GM23338 (cell line): ENCODE measurements around the gene RBM22.

Experiments used
- CREB1 ChIP-seq: fragments of 250-450 bp; sonication (Bioruptor Pico); IDR thresholded peaks from 2 replicates; pipeline ENCODE4 v1.5.0; 2020; ENCODE audit warnings: low read depth, mild to moderate bottlenecking, moderate library complexity
- EZH2 ChIP-seq: fragments of 200-600 bp; sonication (generic); IDR thresholded peaks from one replicate; pipeline ENCODE4 v1.8.0; 2017; ENCODE audit warnings: antibody characterized with exemption, mild to moderate bottlenecking, low read depth; ENCODE audit not compliant: unreplicated experiment
- EZH2phosphoT487 ChIP-seq: fragments of 200-600 bp; sonication (generic); IDR thresholded peaks from one replicate; pipeline ENCODE4 v1.8.1; 2018; ENCODE audit warnings: antibody characterized with exemption; ENCODE audit not compliant: unreplicated experiment
- POLR2AphosphoS5 ChIP-seq: IDR thresholded peaks from 2 replicates; pipeline ENCODE4 v1.6.1; 2016; ENCODE audit warnings: antibody characterized with exemption, low read depth
- TF ChIP-seq, protein P1 (sequence below), 2 experiments: fragments of 200-600 bp in 1 of 2; sonication (generic) in 1 of 2; conservative IDR thresholded peaks; 2 replicates each; pipeline versions ENCODE4 v1.5.1 to v1.6.1; 2016 to 2017; ENCODE audit warnings: antibody characterized with exemption in 2 of 2, low read depth in 2 of 2, mild to moderate bottlenecking in 2 of 2, moderate library complexity in 1 of 2
- TF ChIP-seq, protein P2 (sequence below): fragments of 250-450 bp; sonication (Bioruptor Pico); IDR thresholded peaks from 2 replicates; pipeline ENCODE4 v1.5.0; 2020; ENCODE audit warnings: mild to moderate bottlenecking, moderate library complexity

DNA sequence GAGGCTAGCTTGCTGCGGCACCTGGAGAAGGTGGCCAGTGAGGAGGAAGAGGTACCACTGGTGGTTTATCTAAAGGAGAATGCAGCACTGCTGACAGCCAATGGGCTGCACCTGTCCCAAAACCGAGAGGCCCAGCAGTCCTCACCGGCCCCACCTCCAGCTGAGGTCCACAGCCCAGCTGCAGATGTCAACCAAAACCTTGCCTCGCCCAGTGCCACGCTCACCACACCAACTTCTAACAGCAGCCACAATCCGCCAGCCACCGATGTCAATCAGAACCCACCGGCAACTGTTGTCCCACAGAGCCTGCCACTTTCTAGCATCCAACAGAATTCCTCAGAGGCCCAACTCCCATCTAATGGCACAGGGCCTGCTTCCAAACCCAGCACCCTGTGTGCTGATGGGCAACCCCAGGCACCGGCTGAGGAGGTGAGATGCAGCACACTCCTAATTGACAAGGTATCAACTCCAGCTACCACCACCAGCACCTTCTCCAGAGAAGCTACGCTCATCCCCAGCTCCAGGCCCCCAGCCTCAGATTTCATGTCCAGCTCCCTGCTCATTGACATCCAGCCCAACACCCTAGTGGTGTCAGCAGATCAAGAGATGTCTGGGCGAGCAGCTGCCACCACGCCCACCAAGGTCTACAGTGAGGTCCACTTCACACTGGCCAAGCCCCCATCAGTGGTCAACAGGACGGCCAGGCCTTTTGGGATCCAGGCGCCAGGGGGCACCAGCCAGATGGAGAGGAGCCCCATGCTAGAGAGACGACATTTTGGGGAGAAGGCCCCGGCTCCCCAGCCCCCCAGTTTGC, 52.4 kb downstream of the RBM22 start:
- TF ChIP-seq EZH2 (no peak), EZH2phosphoT487 (no peak), CREB1 (CRISPR knock-in tag) (no peak), POLR2AphosphoS5 (no peak)
- TF ChIP-seq, protein P1, sequence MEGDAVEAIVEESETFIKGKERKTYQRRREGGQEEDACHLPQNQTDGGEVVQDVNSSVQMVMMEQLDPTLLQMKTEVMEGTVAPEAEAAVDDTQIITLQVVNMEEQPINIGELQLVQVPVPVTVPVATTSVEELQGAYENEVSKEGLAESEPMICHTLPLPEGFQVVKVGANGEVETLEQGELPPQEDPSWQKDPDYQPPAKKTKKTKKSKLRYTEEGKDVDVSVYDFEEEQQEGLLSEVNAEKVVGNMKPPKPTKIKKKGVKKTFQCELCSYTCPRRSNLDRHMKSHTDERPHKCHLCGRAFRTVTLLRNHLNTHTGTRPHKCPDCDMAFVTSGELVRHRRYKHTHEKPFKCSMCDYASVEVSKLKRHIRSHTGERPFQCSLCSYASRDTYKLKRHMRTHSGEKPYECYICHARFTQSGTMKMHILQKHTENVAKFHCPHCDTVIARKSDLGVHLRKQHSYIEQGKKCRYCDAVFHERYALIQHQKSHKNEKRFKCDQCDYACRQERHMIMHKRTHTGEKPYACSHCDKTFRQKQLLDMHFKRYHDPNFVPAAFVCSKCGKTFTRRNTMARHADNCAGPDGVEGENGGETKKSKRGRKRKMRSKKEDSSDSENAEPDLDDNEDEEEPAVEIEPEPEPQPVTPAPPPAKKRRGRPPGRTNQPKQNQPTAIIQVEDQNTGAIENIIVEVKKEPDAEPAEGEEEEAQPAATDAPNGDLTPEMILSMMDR (conservative IDR thresholded peaks at IDR 0.05; ENCODE audit: low read depth in 2 of 2) = no peak; a peak in 1 of 4 replicates
- TF ChIP-seq, protein P2, sequence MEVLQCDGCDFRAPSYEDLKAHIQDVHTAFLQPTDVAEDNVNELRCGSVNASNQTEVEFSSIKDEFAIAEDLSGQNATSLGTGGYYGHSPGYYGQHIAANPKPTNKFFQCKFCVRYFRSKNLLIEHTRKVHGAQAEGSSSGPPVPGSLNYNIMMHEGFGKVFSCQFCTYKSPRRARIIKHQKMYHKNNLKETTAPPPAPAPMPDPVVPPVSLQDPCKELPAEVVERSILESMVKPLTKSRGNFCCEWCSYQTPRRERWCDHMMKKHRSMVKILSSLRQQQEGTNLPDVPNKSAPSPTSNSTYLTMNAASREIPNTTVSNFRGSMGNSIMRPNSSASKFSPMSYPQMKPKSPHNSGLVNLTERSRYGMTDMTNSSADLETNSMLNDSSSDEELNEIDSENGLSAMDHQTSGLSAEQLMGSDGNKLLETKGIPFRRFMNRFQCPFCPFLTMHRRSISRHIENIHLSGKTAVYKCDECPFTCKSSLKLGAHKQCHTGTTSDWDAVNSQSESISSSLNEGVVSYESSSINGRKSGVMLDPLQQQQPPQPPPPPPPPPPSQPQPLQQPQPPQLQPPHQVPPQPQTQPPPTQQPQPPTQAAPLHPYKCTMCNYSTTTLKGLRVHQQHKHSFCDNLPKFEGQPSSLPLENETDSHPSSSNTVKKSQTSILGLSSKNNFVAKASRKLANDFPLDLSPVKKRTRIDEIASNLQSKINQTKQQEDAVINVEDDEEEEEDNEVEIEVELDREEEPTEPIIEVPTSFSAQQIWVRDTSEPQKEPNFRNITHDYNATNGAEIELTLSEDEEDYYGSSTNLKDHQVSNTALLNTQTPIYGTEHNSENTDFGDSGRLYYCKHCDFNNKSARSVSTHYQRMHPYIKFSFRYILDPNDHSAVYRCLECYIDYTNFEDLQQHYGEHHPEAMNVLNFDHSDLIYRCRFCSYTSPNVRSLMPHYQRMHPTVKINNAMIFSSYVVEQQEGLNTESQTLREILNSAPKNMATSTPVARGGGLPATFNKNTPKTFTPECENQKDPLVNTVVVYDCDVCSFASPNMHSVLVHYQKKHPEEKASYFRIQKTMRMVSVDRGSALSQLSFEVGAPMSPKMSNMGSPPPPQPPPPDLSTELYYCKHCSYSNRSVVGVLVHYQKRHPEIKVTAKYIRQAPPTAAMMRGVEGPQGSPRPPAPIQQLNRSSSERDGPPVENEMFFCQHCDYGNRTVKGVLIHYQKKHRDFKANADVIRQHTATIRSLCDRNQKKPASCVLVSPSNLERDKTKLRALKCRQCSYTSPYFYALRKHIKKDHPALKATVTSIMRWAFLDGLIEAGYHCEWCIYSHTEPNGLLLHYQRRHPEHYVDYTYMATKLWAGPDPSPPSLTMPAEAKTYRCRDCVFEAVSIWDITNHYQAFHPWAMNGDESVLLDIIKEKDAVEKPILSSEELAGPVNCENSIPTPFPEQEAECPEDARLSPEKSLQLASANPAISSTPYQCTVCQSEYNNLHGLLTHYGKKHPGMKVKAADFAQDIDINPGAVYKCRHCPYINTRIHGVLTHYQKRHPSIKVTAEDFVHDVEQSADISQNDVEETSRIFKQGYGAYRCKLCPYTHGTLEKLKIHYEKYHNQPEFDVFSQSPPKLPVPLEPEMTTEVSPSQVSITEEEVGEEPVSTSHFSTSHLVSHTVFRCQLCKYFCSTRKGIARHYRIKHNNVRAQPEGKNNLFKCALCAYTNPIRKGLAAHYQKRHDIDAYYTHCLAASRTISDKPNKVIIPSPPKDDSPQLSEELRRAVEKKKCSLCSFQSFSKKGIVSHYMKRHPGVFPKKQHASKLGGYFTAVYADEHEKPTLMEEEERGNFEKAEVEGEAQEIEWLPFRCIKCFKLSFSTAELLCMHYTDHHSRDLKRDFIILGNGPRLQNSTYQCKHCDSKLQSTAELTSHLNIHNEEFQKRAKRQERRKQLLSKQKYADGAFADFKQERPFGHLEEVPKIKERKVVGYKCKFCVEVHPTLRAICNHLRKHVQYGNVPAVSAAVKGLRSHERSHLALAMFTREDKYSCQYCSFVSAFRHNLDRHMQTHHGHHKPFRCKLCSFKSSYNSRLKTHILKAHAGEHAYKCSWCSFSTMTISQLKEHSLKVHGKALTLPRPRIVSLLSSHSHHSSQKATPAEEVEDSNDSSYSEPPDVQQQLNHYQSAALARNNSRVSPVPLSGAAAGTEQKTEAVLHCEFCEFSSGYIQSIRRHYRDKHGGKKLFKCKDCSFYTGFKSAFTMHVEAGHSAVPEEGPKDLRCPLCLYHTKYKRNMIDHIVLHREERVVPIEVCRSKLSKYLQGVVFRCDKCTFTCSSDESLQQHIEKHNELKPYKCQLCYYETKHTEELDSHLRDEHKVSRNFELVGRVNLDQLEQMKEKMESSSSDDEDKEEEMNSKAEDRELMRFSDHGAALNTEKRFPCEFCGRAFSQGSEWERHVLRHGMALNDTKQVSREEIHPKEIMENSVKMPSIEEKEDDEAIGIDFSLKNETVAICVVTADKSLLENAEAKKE (CRISPR knock-in tag) = no peak
